Breast epithelium (tissue), 4 donors: Measurements from ENCODE around the gene LYAR. TPM values are rescaled to one million over a fixed set of nuclear protein-coding genes. Genes with fewer than 3 reads are reported as not detected.

Experiments
- DNase-seq, 2 donors: peaks; one replicate each; pipeline ENCODE4 v3.0.0-alpha.2; 2019; ENCODE audit warnings: low spot score in 2 of 2
- H3K27ac ChIP-seq, 2 donors: fragments of 200-600 bp; sonication (generic) in 1 of 2; one replicate each; pipeline ENCODE4 v1.5.1; 2016 to 2019; ENCODE audit warnings: mild to moderate bottlenecking in 1 of 2
- H3K27me3 ChIP-seq, 2 donors: fragments of 200-600 bp; sonication (generic) in 1 of 2; one replicate each; pipeline versions ENCODE4 v1.5.1 to v1.6.0; 2017 to 2019; ENCODE audit warnings: control low read depth in 1 of 2, mild to moderate bottlenecking in 1 of 2
- H3K36me3 ChIP-seq: fragments of 200-600 bp; one replicate; pipeline ENCODE4 v1.5.1; 2019
- H3K4me1 ChIP-seq, 2 donors: fragments of 200-600 bp; sonication (generic); one replicate each; pipeline ENCODE4 v1.5.1; 2016 to 2019; ENCODE audit warnings: control low read depth in 1 of 2
- H3K4me3 ChIP-seq, 3 donors: fragments of 200-600 bp; sonication (generic); 1 replicate in 2 of 3; 2 replicates in 1 of 3; pipeline ENCODE4 v1.5.1; 2016 to 2019; ENCODE audit warnings: mild to moderate bottlenecking in 3 of 3, moderate library complexity in 2 of 3
- H3K9me3 ChIP-seq, 2 donors: fragments of 200-600 bp; sonication (generic) in 1 of 2; one replicate each; pipeline ENCODE4 v1.5.1; 2016 to 2019; ENCODE audit warnings: control low read depth in 1 of 2
- CTCF ChIP-seq, 3 donors: fragments of 450-650 bp; IDR thresholded peaks; one replicate each; pipeline ENCODE4 v1.5.1; 2016 to 2017; ENCODE audit warnings: antibody characterized with exemption in 3 of 3, mild to moderate bottlenecking in 3 of 3, moderate library complexity in 3 of 3
- POLR2A ChIP-seq: fragments of 450-650 bp; IDR thresholded peaks from one replicate; pipeline ENCODE4 v1.6.1; 2016; ENCODE audit warnings: antibody characterized with exemption, mild to moderate bottlenecking, moderate library complexity
- POLR2AphosphoS5 ChIP-seq, 3 donors: sonication (generic); formaldehyde crosslinking; IDR thresholded peaks; one replicate each; pipeline ENCODE4 v1.6.1; 2017; ENCODE audit warnings: antibody characterized with exemption in 3 of 3
- intact Hi-C: fragments of 100-400 bp; cut with DNase I; formaldehyde crosslinking; loops from one replicate; pipeline ENCODE4 v1.15.1; 2023; ENCODE audit warnings: low total_unique reads
- total RNA-seq, 3 donors: library from RNA; depleted of rRNA; stranded (reverse); fragments of >200 nt; gene quantifications; one replicate each; pipeline ENCODE4 v1.1.0, GENCODE V29; 2016

Gene LYAR
- total RNA-seq: 10 to 100 TPM; 11.9 to 17.3 (median 15.1) TPM

GRCh38 chr4:4289941-4290850 is at the start of gene LYAR, which contains the start of gene ZBTB49:
TSS of gene LYAR (minus strand) at chr4:4290154. CDS start at chr4:4283742, 6,412 bp downstream.
TSS of gene ZBTB49 (plus strand) at chr4:4290251. CDS start at chr4:4299946, 9,695 bp downstream.
- intact Hi-C loops: no loop called here
- TF ChIP-seq POLR2AphosphoS5 (IDR thresholded peaks at IDR 0.05) (peak; percentile 26 to 70 (median 28)), CTCF (IDR thresholded peaks at IDR 0.05) (no peak), POLR2A (no peak)
- H3K4me3 ChIP-seq: peak within 1 kb of the TSS; percentile 90 to 98 (median 96)
- H3K4me1 ChIP-seq: peaks cover 6 to 16% of the 10 kb centered on the region in 2 donors
- peak; percentile 89 to 94 for DNase-seq
- no peaks in the 10 kb centered on the region for H3K36me3 ChIP-seq
- H3K27me3 ChIP-seq: no peaks in the 10 kb centered on the region
- peak within 1 kb of the TSS; percentile 72 to 77 for H3K27ac ChIP-seq
- H3K9me3 ChIP-seq: no peaks in the 10 kb centered on the region

- no peaks in the 10 kb centered on the region for H3K4me1 ChIP-seq
- no peak for TF ChIP-seq POLR2AphosphoS5 (IDR thresholded peaks at IDR 0.05)
- TF ChIP-seq CTCF (IDR thresholded peaks at IDR 0.05): no peak
- TF ChIP-seq POLR2A: no peak
- H3K27ac ChIP-seq: no peak overlapping the region
- H3K36me3 ChIP-seq: no peaks in the 10 kb centered on the region
- H3K9me3 ChIP-seq: no peaks in the 10 kb centered on the region
- intact Hi-C loops: no loop called here
- no peaks in the 10 kb centered on the region for H3K27me3 ChIP-seq
- H3K4me3 ChIP-seq: no peak overlapping the region
- no peak for DNase-seq
Measured at GRCh38 chr4:4339504-4340085, 49.6 kb upstream of the LYAR start.

GRCh38 chr4:4338210-4339001 is 48.5 kb upstream of the LYAR start:
- Histone ChIP-seq H3K9me3 (no peaks in the 10 kb centered on the region), H3K27ac (no peak overlapping the region), H3K4me1 (no peaks in the 10 kb centered on the region), H3K36me3 (no peaks in the 10 kb centered on the region), H3K27me3 (no peaks in the 10 kb centered on the region), H3K4me3 (no peak overlapping the region)
- intact Hi-C loops: no loop called here
- TF ChIP-seq CTCF (IDR thresholded peaks at IDR 0.05): no peak
- no peak for TF ChIP-seq POLR2AphosphoS5 (IDR thresholded peaks at IDR 0.05)
- TF ChIP-seq POLR2A: no peak
- no peak for DNase-seq

- no peaks in the 10 kb centered on the region for H3K4me1 ChIP-seq
- H3K27ac ChIP-seq: no peak overlapping the region
- no peaks in the 10 kb centered on the region for H3K27me3 ChIP-seq
- no peak overlapping the region for H3K4me3 ChIP-seq
- intact Hi-C loops: no loop called here
- H3K36me3 ChIP-seq: no peaks in the 10 kb centered on the region
- peak in 1 of 2 donors; percentile 36 for DNase-seq
- TF ChIP-seq CTCF (IDR thresholded peaks at IDR 0.05) (peak in 2 of 3 donors; percentile 36 to 58), POLR2AphosphoS5 (IDR thresholded peaks at IDR 0.05) (no peak)
- no peaks in the 10 kb centered on the region for H3K9me3 ChIP-seq
Measured at GRCh38 chr4:4334798-4335520, 45.0 kb upstream of the LYAR start.
